Transverse colon (tissue), 4 donors: Measurements from ENCODE around the gene CCDC6. TPM values are rescaled to one million over a fixed set of nuclear protein-coding genes. Genes with fewer than 3 reads are reported as not detected.

Source experiments
- DNase-seq: peaks from one replicate; pipeline ENCODE4 v3.0.0-alpha.2; 2019
- H3K27ac ChIP-seq, 4 donors: fragments of 200-600 bp; sonication (generic); 2 replicates each; pipeline ENCODE4 v1.5.1; 2016 to 2018; ENCODE audit warnings: inconsistent platforms in 4 of 4
- H3K27me3 ChIP-seq: fragments of 200-600 bp; sonication (generic); 2 replicates; pipeline ENCODE4 v1.5.1; 2017; ENCODE audit warnings: inconsistent platforms
- H3K36me3 ChIP-seq, 4 donors: fragments of 200-600 bp; sonication (generic); 2 replicates each; pipeline ENCODE4 v1.5.1; 2017 to 2019; ENCODE audit warnings: inconsistent platforms in 4 of 4
- H3K4me1 ChIP-seq, 4 donors: fragments of 200-600 bp; sonication (generic); 2 replicates each; pipeline ENCODE4 v1.5.1; 2017 to 2020; ENCODE audit warnings: inconsistent platforms in 4 of 4
- H3K4me3 ChIP-seq, 4 donors: fragments of 200-600 bp; sonication (generic); 1 replicate in 1 of 4; 2 replicates in 3 of 4; pipeline versions ENCODE4 v1.5.1 to v1.6.1; 2017 to 2019; ENCODE audit warnings: inconsistent platforms in 4 of 4
- H3K9me3 ChIP-seq, 2 donors: fragments of 200-600 bp; sonication (generic); 2 replicates each; pipeline ENCODE4 v1.5.1; 2017 to 2019; ENCODE audit warnings: inconsistent platforms in 2 of 2
- EP300 ChIP-seq: sonication (generic); formaldehyde crosslinking; IDR thresholded peaks from one replicate; pipeline ENCODE4 v1.6.1; 2017; ENCODE audit warnings: antibody characterized with exemption, low read depth
- POLR2A ChIP-seq: fragments of 450-650 bp; IDR thresholded peaks from one replicate; pipeline ENCODE4 v1.6.1; 2016; ENCODE audit warnings: antibody characterized with exemption, mild to moderate bottlenecking, moderate library complexity
- POLR2AphosphoS5 ChIP-seq, 3 donors: sonication (generic); formaldehyde crosslinking; IDR thresholded peaks; one replicate each; pipeline ENCODE4 v1.6.1; 2016; ENCODE audit warnings: antibody characterized with exemption in 3 of 3
- WGBS, 2 donors: methylation state at CpG; one replicate each; pipeline ENCODE4 v1.1.5; 2018; ENCODE audit warnings: low coverage in 1 of 2; 5-methylcytosine and 5-hydroxymethylcytosine counted together
- in situ Hi-C, 4 donors: fragments of 200-750 bp; cut with MboI; loops; one replicate each; pipeline versions ENCODE4 v1.15.0 to v1.15.1; 2017; ENCODE audit warnings: low sequenced_read_pairs in 3 of 4, low pct_ligation_motif_present in 1 of 4, low pct_unique_long_range_greater_than_20kb in 1 of 4
- intact Hi-C: fragments of 100-400 bp; cut with DNase I; formaldehyde crosslinking; loops from one replicate; pipeline ENCODE4 v1.15.1; 2023; ENCODE audit warnings: low total_unique reads
- total RNA-seq, 4 donors: library from RNA; depleted of rRNA; stranded (reverse); fragments of >200 nt; gene quantifications; one replicate each; pipeline ENCODE4 v1.1.0, GENCODE V29; 2016
- TF ChIP-seq, protein P1 (sequence below), 5 experiments: fragments of 200-600 bp in 3 of 5; fragments of 450-650 bp in 2 of 5; sonication (generic) in 3 of 5; IDR thresholded peaks; 1 replicate in 2 of 5; 2 replicates in 3 of 5; pipeline ENCODE4 v1.5.1; 2016 to 2017; ENCODE audit warnings: antibody characterized with exemption in 5 of 5, inconsistent platforms in 3 of 5, mild to moderate bottlenecking in 2 of 5, moderate library complexity in 1 of 5

The CCDC6 gene
- total RNA-seq, 4 donors from 2014 or later = 26.2 to 56.7 (median 49.5) TPM

DNA sequence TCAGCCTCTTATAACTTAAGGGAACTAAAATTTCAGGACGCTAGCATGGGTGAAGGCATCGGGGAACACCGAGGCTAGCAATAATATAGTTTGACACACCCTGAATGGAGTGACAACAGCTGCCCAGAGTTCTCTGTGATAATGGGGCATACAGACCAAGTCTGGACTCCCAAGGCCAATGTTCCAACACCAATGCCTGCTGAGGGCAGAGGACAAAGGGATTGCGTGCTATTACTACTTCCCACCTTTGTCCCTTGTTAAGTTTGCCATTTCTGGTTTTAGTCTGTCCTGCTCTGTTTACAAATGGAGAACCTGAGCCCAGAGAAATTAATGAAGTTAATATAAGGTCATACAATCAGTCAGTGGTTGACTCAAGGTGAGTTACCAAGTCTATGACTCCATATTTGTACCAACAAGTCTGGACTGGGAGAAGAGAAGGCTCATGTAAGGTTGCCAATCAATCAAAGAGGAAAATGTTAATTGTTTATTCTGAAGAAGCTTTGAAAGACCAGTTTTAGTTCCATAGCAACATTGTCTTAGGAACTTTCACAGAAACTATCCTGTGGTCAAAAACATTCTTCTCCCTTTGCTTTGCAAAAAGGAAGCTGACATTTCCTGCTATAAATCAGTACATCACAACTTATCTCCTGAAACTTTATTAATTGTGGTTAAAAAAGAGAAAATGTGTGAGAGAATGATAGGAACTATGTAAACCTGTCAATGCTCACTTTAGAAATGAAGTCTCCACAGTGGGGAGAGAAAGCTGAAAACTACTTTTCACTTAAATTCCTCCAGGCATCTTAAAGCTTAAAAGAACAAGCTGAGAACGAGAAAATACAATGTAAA lies 74.5 kb downstream of the CCDC6 start:
- WGBS, 2 donors = 71 to 88% methylated on average over 1 to 5 of the region's 5 CpGs
- Histone ChIP-seq H3K27ac (no peak overlapping the region), H3K36me3 (peaks cover 0 to 7% (median 2%) of the 10 kb centered on the region in 4 donors), H3K9me3 (no peaks in the 10 kb centered on the region), H3K27me3 (no peaks in the 10 kb centered on the region), H3K4me1 (peaks cover 4 to 21% (median 17%) of the 10 kb centered on the region in 4 donors), H3K4me3 (no peak overlapping the region)
- in situ Hi-C loops (loop anchor here in 3 of 4 donors (10.0 to 25.0 kb wide), 2 partner anchors 203 to 205 kb away; no protein-coding TSS in a partner anchor), intact Hi-C loops (loop anchor here (10.0 kb wide), 1 partner anchor 207 kb away; no protein-coding TSS in a partner anchor)
- TF ChIP-seq, protein P1, sequence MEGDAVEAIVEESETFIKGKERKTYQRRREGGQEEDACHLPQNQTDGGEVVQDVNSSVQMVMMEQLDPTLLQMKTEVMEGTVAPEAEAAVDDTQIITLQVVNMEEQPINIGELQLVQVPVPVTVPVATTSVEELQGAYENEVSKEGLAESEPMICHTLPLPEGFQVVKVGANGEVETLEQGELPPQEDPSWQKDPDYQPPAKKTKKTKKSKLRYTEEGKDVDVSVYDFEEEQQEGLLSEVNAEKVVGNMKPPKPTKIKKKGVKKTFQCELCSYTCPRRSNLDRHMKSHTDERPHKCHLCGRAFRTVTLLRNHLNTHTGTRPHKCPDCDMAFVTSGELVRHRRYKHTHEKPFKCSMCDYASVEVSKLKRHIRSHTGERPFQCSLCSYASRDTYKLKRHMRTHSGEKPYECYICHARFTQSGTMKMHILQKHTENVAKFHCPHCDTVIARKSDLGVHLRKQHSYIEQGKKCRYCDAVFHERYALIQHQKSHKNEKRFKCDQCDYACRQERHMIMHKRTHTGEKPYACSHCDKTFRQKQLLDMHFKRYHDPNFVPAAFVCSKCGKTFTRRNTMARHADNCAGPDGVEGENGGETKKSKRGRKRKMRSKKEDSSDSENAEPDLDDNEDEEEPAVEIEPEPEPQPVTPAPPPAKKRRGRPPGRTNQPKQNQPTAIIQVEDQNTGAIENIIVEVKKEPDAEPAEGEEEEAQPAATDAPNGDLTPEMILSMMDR (IDR thresholded peaks at IDR 0.05) = no peak
- TF ChIP-seq EP300 = no peak
- no peak for TF ChIP-seq POLR2A
- TF ChIP-seq POLR2AphosphoS5 (IDR thresholded peaks at IDR 0.05) = no peak
- no peak for DNase-seq

DNA sequence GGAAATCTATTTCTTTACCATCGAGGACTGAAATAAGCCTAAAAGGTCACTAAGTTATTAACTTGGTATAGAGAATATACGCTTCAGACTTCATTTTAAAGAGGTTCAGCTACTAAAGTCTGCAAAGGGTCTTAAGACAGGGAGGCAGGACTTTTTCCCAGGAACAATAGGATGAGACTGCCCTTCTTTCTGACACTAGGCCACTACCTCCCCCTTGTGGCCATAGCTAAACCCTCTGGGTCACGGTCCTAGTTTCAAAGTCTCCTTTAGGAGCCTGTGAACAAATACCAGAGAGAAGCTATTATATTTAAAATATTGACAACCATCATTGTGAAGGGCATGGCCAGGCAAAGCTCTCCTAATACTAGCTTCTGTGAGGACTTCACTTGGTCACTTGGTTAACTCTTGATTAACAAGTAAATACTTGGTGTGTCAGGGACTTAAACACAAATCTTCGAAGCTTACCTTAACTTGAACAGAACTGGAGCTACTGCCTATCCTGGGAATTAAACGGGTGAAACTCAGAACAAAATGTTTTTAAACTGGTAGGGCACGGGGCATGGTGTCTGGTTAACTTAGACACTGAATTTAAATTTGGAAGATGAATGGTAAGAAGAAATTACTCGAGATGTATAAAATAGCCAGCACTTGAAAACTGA lies 75.6 kb downstream of the CCDC6 start:
- H3K4me1 ChIP-seq = peaks cover 4 to 23% (median 14%) of the 10 kb centered on the region in 4 donors

DNA sequence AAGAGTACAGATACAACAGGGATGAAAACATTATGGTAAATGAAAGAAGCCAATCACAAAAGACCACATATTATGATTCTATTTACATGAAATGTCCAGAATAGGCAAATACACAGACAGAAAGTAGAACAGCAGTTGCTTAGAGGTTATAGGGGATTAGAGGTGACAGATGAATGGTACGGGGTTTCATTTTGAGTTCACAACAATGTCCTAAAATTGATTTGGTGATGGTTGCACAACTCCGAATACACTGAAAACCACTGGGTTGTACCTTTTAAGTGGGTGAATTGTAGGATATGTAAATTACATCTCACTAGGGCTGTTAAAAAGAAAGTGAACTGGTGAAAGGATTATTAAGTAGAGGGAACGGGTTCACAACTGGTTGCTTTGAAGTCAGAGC lies 76.8 kb downstream of the CCDC6 start:
- intact Hi-C loops = loop anchor here (2.0 kb wide), 1 partner anchor 35 kb away; no protein-coding TSS in a partner anchor
- H3K4me1 ChIP-seq = peaks cover 4 to 18% (median 6%) of the 10 kb centered on the region in 4 donors
- peaks cover 0 to 7% (median 2%) of the 10 kb centered on the region in 4 donors for H3K36me3 ChIP-seq
- H3K9me3 ChIP-seq = no peaks in the 10 kb centered on the region
- H3K4me3 ChIP-seq = no peak overlapping the region
- 73 to 100% methylated on average over 1 to 3 of the region's 3 CpGs for WGBS, 2 donors
- no peak for DNase-seq
- no peak overlapping the region for H3K27ac ChIP-seq
- TF ChIP-seq EP300 = no peak
- TF ChIP-seq POLR2AphosphoS5 (IDR thresholded peaks at IDR 0.05) = no peak
- TF ChIP-seq POLR2A = no peak
- in situ Hi-C loops = loop anchor here in 2 of 4 donors (25.0 kb wide), 1 partner anchor 208 kb away; no protein-coding TSS in a partner anchor
- no peaks in the 10 kb centered on the region for H3K27me3 ChIP-seq

More for the DNA sequence above, 75.6 kb downstream of the CCDC6 start:
- Histone ChIP-seq H3K4me3 (no peak overlapping the region), H3K36me3 (peaks cover 0 to 7% (median 2%) of the 10 kb centered on the region in 4 donors), H3K27ac (no peak overlapping the region), H3K9me3 (no peaks in the 10 kb centered on the region), H3K27me3 (no peaks in the 10 kb centered on the region)
- 73 to 93% methylated on average over 3 to 7 of the region's 7 CpGs for WGBS, 2 donors
- in situ Hi-C loops = loop anchor here in 3 of 4 donors (10.0 to 25.0 kb wide), 2 partner anchors 204 to 207 kb away; no protein-coding TSS in a partner anchor
- TF ChIP-seq POLR2A = no peak
- no peak for TF ChIP-seq EP300
- no peak for TF ChIP-seq POLR2AphosphoS5 (IDR thresholded peaks at IDR 0.05)
- TF ChIP-seq, protein P1 (IDR thresholded peaks at IDR 0.05) = peak; percentile 46 to 79 (median 75)
- DNase-seq = peak; percentile 46
- intact Hi-C loops = loop anchor here (10.0 kb wide), 1 partner anchor 206 kb away; no protein-coding TSS in a partner anchor

DNA sequence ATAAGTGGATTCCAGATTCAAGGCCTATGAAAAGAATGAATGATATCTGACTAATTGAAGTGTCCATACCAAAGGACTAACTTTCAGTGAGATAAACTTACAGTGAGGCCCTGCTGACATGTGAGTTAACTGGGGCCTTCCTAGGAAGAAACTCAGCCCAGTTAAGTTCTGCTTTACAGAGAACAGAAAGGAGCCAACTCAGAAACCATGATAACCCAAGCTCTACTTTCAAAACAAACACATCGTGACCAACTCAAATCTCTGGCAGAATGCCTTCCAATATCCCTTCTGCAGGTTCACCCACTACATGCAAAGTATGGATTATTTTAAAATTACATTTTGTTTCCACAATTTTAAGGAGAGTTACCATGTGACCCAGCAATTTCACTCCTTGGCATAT lies 77.3 kb downstream of the CCDC6 start:
- in situ Hi-C loops (loop anchor here in 2 of 4 donors (25.0 kb wide), 1 partner anchor 208 kb away; no protein-coding TSS in a partner anchor), intact Hi-C loops (loop anchor here (2.0 kb wide), 1 partner anchor 36 kb away; no protein-coding TSS in a partner anchor)
- 35 to 43% methylated on average over 1 of the region's 1 CpG for WGBS, 2 donors
- no peaks in the 10 kb centered on the region for H3K27me3 ChIP-seq
- H3K4me1 ChIP-seq = peaks cover 4 to 15% (median 5%) of the 10 kb centered on the region in 4 donors
- no peak for DNase-seq
- H3K9me3 ChIP-seq = no peaks in the 10 kb centered on the region
- peaks cover 0 to 7% (median 2%) of the 10 kb centered on the region in 4 donors for H3K36me3 ChIP-seq
- no peak overlapping the region for H3K27ac ChIP-seq
- TF ChIP-seq, protein P1 (IDR thresholded peaks at IDR 0.05) = no peak
- no peak for TF ChIP-seq EP300
- no peak for TF ChIP-seq POLR2A
- no peak for TF ChIP-seq POLR2AphosphoS5 (IDR thresholded peaks at IDR 0.05)
- no peak overlapping the region for H3K4me3 ChIP-seq
